Activated CD4-positive, CD25-positive, alpha-beta regulatory T cell treated with anti-CD3 and anti-CD28 coated beads, Interleukin-2, amount 50 U/mL, for 16 hours (primary cell): ENCODE results near the gene MICALL1.
"Not testable (repeated sequence)": the region's sequence is repeated elsewhere in the genome, so short reads cannot be mapped to it uniquely, and the experiment has no call there.

Experiments used
- DNase-seq: peaks from one replicate; pipeline ENCODE4 v3.0.0-alpha.2; 2020; ENCODE audit warnings: low read depth, low spot score

MICALL1 gene

DNA sequence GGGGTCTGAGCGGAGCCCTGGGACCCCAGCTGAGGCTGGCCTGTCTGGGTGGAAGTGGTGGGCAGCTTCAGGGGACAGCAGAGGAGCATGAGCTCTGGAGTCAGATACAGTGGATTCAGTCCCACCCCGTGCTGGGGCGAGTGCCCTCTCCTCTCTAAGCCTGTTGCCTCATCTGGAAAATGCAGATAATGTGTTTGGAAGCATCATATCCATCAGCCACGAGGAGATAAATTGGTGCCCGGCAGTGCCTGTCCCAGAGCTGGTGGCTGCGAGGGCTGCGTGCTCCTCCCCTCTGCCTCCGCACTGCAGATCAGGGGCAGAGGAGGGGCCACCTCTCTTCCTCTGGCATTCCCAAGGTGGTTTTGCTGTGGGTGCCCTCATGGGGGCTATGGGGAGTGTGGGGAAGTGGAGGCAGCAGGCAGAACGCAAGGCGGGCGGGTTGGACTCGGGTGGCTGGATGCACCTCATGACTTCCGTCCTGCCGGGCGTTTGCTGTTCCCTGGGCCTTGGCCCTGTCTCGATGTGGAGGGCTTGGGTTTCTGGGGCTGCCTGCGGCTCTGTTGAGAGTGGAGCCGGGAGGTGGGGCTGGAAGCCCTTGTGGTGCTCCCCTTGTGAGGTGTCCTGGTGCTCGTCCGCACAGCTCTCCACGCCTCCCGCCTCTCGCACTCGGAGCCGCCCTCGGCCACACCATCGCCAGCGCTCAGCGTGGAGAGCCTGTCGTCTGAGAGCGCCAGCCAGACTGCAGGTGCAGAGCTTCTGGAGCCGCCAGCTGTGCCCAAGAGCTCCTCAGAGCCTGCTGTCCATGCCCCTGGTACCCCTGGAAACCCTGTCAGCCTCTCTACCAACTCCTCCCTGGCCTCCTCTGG lies 20.9 kb downstream of the MICALL1 start:
- DNase-seq: no peak

DNA sequence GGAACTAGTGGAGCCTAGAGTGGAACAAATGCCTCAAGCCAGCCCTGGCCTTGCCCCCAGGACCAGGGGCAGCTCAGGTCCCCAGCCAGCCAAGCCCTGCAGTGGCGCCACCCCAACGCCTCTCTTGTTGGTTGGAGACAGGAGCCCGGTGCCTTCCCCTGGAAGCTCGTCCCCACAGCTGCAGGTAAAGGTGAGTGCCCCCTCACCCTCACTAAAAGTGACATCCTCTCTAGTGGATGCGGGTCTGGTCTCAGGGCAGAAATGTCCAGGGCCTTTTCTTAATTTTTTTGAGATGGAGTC lies 21.5 kb downstream of the MICALL1 start:
- DNase-seq: no peak

DNA sequence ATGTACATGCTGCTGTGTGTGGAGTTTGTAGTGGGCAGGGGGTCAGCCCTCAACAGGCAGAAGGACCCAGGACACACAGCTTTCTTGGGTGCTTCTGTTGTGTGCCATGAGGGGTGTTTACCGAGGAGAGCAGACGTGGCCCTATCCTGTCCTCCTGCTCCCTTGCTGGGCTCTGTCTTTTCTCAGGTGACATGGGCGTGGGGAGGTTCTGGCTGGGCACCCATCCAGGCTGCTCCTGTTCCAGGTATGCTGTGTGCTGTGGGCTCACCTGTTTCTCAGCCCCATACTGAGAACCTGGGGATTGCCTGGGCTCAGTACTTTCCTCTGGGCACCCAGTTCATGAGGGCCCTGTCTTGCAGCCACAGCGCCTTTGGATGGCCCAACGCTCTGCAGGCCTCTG lies 23.3 kb downstream of the MICALL1 start:
- DNase-seq: no peak

- DNase-seq: no peak
These were observed 24.3 kb downstream of the MICALL1 start for GRCh38 chr22:37930270-37930951.

- no peak for DNase-seq
These were observed 24.9 kb downstream of the MICALL1 start for GRCh38 chr22:37930952-37931440.

DNA sequence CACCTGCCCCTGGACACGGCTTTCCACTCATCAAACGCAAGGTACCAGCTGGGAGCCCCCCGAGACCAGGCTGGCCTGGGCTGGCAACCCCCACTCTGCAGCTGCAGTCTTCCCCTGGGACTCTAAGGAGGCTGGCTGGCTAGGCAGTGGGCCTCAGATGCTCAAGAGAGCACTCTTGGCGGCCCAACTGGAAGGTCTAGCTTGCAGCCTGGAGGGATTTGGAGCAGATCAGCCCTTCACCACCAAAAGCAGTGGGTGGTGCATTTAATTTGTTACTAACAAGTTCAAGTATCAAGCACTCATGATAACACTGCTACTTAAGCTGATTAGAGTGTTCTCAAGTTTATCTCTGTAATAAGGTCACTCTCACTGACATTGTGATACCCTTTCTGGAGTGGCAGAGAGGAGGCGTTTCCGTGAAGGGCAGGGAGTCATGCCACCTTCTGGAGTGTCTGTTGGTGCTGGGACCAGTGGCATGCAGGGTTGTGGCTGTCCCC lies 25.8 kb downstream of the MICALL1 start:
- DNase-seq: no peak

- DNase-seq: no peak
These were observed 26.3 kb downstream of the MICALL1 start for GRCh38 chr22:37932401-37932800.

GRCh38 chr22:37932821-37933578 lies 26.9 kb downstream of the MICALL1 start:
- DNase-seq: no peak

- DNase-seq: peak; percentile 57
These were observed 27.7 kb downstream of the MICALL1 start for GRCh38 chr22:37933711-37934376.

DNA sequence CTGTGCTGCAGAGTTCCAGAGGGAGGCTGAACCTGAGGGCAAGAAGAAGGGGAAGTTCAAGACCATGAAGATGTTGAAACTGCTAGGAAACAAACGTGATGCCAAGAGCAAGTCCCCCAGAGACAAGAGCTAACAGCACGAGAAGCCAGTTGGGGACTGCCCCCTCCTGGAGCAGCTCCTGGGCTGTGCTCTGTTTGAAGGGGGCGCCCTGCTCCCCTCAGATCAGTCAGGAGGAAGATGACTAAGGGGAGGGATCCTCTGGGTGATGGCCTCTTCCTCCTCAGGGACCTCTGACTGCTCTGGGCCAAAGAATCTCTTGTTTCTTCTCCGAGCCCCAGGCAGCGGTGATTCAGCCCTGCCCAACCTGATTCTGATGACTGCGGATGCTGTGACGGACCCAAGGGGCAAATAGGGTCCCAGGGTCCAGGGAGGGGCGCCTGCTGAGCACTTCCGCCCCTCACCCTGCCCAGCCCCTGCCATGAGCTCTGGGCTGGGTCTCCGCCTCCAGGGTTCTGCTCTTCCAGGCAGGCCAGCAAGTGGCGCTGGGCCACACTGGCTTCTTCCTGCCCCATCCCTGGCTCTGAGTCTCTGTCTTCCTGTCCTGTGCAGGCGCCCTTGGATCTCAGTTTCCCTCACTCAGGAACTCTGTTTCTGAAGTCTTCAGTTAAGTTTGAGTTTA lies 34.7 kb downstream of the MICALL1 start:
- DNase-seq: no peak

GRCh38 chr22:37942133-37942532 lies 36.0 kb downstream of the MICALL1 start:
- DNase-seq: no peak

- no peak for DNase-seq
These were observed 37.2 kb downstream of the MICALL1 start for GRCh38 chr22:37943136-37943824.

- no peak for DNase-seq
These were observed 37.7 kb downstream of the MICALL1 start for GRCh38 chr22:37943825-37944198.

GRCh38 chr22:37944423-37944822 lies 38.3 kb downstream of the MICALL1 start:
- DNase-seq: not testable (repeated sequence)

GRCh38 chr22:37947142-37947795 lies 41.2 kb downstream of the MICALL1 start:
- not testable (repeated sequence) for DNase-seq

GRCh38 chr22:37951305-37951704 lies 45.2 kb downstream of the MICALL1 start:
- DNase-seq: no peak

- not testable (repeated sequence) for DNase-seq
These were observed 46.5 kb downstream of the MICALL1 start for GRCh38 chr22:37952629-37953028.

- no peak for DNase-seq
These were observed 47.0 kb downstream of the MICALL1 start for GRCh38 chr22:37953062-37953436.

GRCh38 chr22:37953437-37954179 lies 47.5 kb downstream of the MICALL1 start, which contains the start of the genes C22orf23 and POLR2F:
Gene C22orf23, minus strand, starts transcription at chr22:37953601. Its CDS starts 452 bp downstream, at chr22:37953149.
Gene POLR2F, plus strand, starts transcription at chr22:37953699. Its CDS starts 89 bp downstream, at chr22:37953788.
- peak; percentile 94 for DNase-seq
